ENCODE data around the gene MEF2B. TPM values are rescaled to one million over a fixed set of nuclear protein-coding genes. Genes with fewer than 3 reads are reported as not detected.

Gene MEF2B
- total and polyA plus RNA-seq, 2 donors (not counting 3 experiments of a cell fraction or from before 2014, with no cell fraction given), result 0.52 to 1.2 TPM

GRCh38 chr19:19186742-19187141 lies 16.7 kb upstream of the MEF2B start:
- POLR2A ChIA-PET, result no interaction called here

More at GRCh38 chr19:19186742-19187141, 16.7 kb upstream of the MEF2B start:
- no peak overlapping the region for H3K27ac ChIP-seq (ENCODE audit: insufficient read depth, low read depth, low read length)
- peaks cover 18% of the 10 kb centered on the region for H3K79me2 ChIP-seq (ENCODE audit: control insufficient read depth, insufficient read depth, low read length)
- no peaks in the 10 kb centered on the region for H3K9me1 ChIP-seq (replicated peaks; ENCODE audit: control insufficient read depth, extremely low read depth, insufficient read depth, low read length)
- BruUV-seq (replicated peaks), result no TSS peak
- no peak overlapping the region for H3K4me3 ChIP-seq (replicated peaks in 1 of 3; ENCODE audit: insufficient read depth in 1 of 3, low read depth in 1 of 3, low read length in 3 of 3)
- FAIRE-seq, result no peak
- CTCF ChIA-PET, result interaction anchor here (2.5 kb wide), 1 partner anchor 156 kb away, joined by 16 read pairs; no protein-coding TSS in a partner anchor
- no peaks in the 10 kb centered on the region for H4K20me1 ChIP-seq (replicated peaks; ENCODE audit: control insufficient read depth, extremely low read depth, insufficient read depth, low read length)
- peaks cover 9% of the 10 kb centered on the region for H3K4me1 ChIP-seq (ENCODE audit: control insufficient read depth, extremely low read depth, insufficient read depth, low read length)
- DNase-seq (ENCODE audit: low read depth, low spot score), result no peak
- TF ChIP-seq POLR2A (IDR thresholded peaks at IDR 0.05; ENCODE audit: low read depth, low read length) (no peak), CTCF (IDR thresholded peaks at IDR 0.05; ENCODE audit: extremely low read depth in 1 of 2, insufficient read depth in 1 of 2, low read depth in 1 of 2, low read length in 2 of 2) (no peak), EZH2 (IDR thresholded peaks at IDR 0.05; ENCODE audit: borderline replicate concordance, low read depth, low read length, severe bottlenecking) (no peak), MYC (IDR thresholded peaks at IDR 0.05; ENCODE audit: low read depth, low read length) (no peak), MAX (IDR thresholded peaks at IDR 0.05; ENCODE audit: insufficient read depth, insufficient read length) (no peak)
- no peak overlapping the region for H3K9ac ChIP-seq (replicated peaks; ENCODE audit: extremely low read depth, insufficient read depth, low read length)
- no peak overlapping the region for H2AFZ ChIP-seq (ENCODE audit: low read depth, low read length)
- no peaks in the 10 kb centered on the region for H3K9me3 ChIP-seq (replicated peaks; ENCODE audit: control insufficient read depth, insufficient read depth, low read length)
- intact Hi-C loops (cut with micrococcal nuclease), result loop anchor here (1.0 kb wide), 1 partner anchor 156 kb away; no protein-coding TSS in a partner anchor
- dilution Hi-C loops (cut with MboI; ENCODE audit: extremely low pct_ligation_motif_present, low sequenced_read_pairs), result no loop called here
- no peaks in the 10 kb centered on the region for H3K36me3 ChIP-seq (ENCODE audit: control insufficient read depth in 2 of 2, extremely low read depth in 1 of 2, insufficient read depth in 2 of 2, low read length in 2 of 2)
- no peak overlapping the region for H3K4me2 ChIP-seq (ENCODE audit: insufficient read depth, low read length)
- H3K27me3 ChIP-seq (ENCODE audit: control insufficient read depth in 2 of 2, insufficient read depth in 2 of 2, low read length in 2 of 2), result no peaks in the 10 kb centered on the region
